Measurements from ENCODE around the gene C17orf58. TPM values are rescaled to one million over a fixed set of nuclear protein-coding genes. Genes with fewer than 3 reads are reported as not detected.

C17orf58 gene
- polyA plus RNA-seq, 1 of the 3 experiments (the other 2 are of a cell fraction): 21.2 TPM

GRCh38 chr17:68034452-68034776 is 38.1 kb upstream of the C17orf58 start:
- Histone ChIP-seq H3K4me3 (ENCODE audit: low read depth in 2 of 2, low read length in 1 of 2) (no peak overlapping the region), H3K27me3 (ENCODE audit: insufficient read depth) (no peaks in the 10 kb centered on the region), H3K9me2 (no peaks in the 10 kb centered on the region), H3K9ac (no peak overlapping the region), H3K79me2 (ENCODE audit: insufficient read depth) (peaks cover 39% of the 10 kb centered on the region), H2AFZ (ENCODE audit: low read depth) (peak overlapping the region; percentile 79), H3K4me1 (ENCODE audit: control insufficient read depth in 1 of 2, insufficient read depth in 2 of 2, low read depth in 1 of 2, low read length in 1 of 2) (peaks cover 2 to 8% of the 10 kb centered on the region in 2 experiments; a peak in 3 of 4 replicates), H3F3A (replicated peaks; ENCODE audit: insufficient read depth) (no peaks in the 10 kb centered on the region), H4K20me1 (ENCODE audit: insufficient read depth) (peaks cover 19% of the 10 kb centered on the region; the same call in 1 of the 2 replicates), H3K9me3 (no peaks in the 10 kb centered on the region), H3K27ac (ENCODE audit: low read depth in 2 of 2, low read length in 1 of 2) (peak overlapping the region; percentile 16 to 48; a peak in 3 of 4 replicates), H3K4me2 (peak overlapping the region; percentile 63; the same call in 1 of the 2 replicates), H3K36me3 (replicated peaks in 1 of 2; ENCODE audit: control insufficient read depth in 1 of 2, insufficient read depth in 2 of 2, low read length in 1 of 2) (peaks cover 13 to 22% of the 10 kb centered on the region in 2 experiments)
- no peak for DNase-seq
- ChIA-PET CTCF (no interaction called here), POLR2A (no interaction called here)
- WGBS (ENCODE audit: low lambda C conversion rate): 80% methylated on average over 1 of the region's 1 CpG
- TF ChIP-seq ELF1 (IDR thresholded peaks at IDR 0.05) (no peak), NRF1 (IDR thresholded peaks at IDR 0.05; ENCODE audit: low read depth, low read length) (no peak), FOSL2 (IDR thresholded peaks at IDR 0.05; ENCODE audit: borderline replicate concordance, low read depth) (no peak), IRF3 (IDR thresholded peaks at IDR 0.05; ENCODE audit: low read depth, low read length) (no peak), EP300 (IDR thresholded peaks at IDR 0.05; ENCODE audit: borderline replicate concordance in 1 of 2, low read depth in 1 of 2, low read length in 1 of 2) (no peak), GATA2 (CRISPR knock-in tag; IDR thresholded peaks at IDR 0.05) (no peak), FOXM1 (IDR thresholded peaks at IDR 0.05; ENCODE audit: low read depth) (no peak), YY1 (IDR thresholded peaks at IDR 0.05; ENCODE audit: low read depth) (no peak), JUND (IDR thresholded peaks at IDR 0.05) (no peak), RFX5 (IDR thresholded peaks at IDR 0.05; ENCODE audit: low read length) (no peak), USF2 (IDR thresholded peaks at IDR 0.05; ENCODE audit: borderline replicate concordance, low read depth, low read length) (no peak), RXRA (IDR thresholded peaks at IDR 0.05; ENCODE audit: borderline replicate concordance, low read depth) (no peak), FOXJ3 (CRISPR knock-in tag; IDR thresholded peaks at IDR 0.05) (no peak), TAF1 (IDR thresholded peaks at IDR 0.05; ENCODE audit: borderline replicate concordance, low read depth, low read length) (no peak), NFIC (IDR thresholded peaks at IDR 0.05; ENCODE audit: borderline replicate concordance) (no peak), SIN3A (IDR thresholded peaks at IDR 0.05; ENCODE audit: borderline replicate concordance, low read depth, low read length) (no peak)

- H3K27me3 ChIP-seq (ENCODE audit: insufficient read depth): no peaks in the 10 kb centered on the region
- peaks cover 19% of the 10 kb centered on the region; the same call in 1 of the 2 replicates for H4K20me1 ChIP-seq (ENCODE audit: insufficient read depth)
- no peaks in the 10 kb centered on the region for H3F3A ChIP-seq (replicated peaks; ENCODE audit: insufficient read depth)
- peaks cover 33% of the 10 kb centered on the region for H3K79me2 ChIP-seq (ENCODE audit: insufficient read depth)
- H2AFZ ChIP-seq (ENCODE audit: low read depth): peak overlapping the region; percentile 79
- H3K9ac ChIP-seq: no peak overlapping the region
- H3K36me3 ChIP-seq (replicated peaks in 1 of 2; ENCODE audit: control insufficient read depth in 1 of 2, insufficient read depth in 2 of 2, low read length in 1 of 2): peaks cover 13 to 17% of the 10 kb centered on the region in 2 experiments
- peak overlapping the region; percentile 63; the same call in 1 of the 2 replicates for H3K4me2 ChIP-seq
- TF ChIP-seq IRF3 (IDR thresholded peaks at IDR 0.05; ENCODE audit: low read depth, low read length) (no peak), RFX5 (IDR thresholded peaks at IDR 0.05; ENCODE audit: low read length) (0 out of 2 replicates have a peak, but pooled peaks have one; percentile 35), USF1 (IDR thresholded peaks at IDR 0.05; ENCODE audit: borderline replicate concordance, low read depth) (peak; percentile 80; the same call in 1 of the 2 replicates)
- POLR2A ChIA-PET: no interaction called here
- no peaks in the 10 kb centered on the region for H3K9me3 ChIP-seq
- 72% methylated on average over 7 of the region's 7 CpGs for WGBS (ENCODE audit: low lambda C conversion rate)
- H3K27ac ChIP-seq (ENCODE audit: low read depth in 2 of 2, low read length in 1 of 2): peak overlapping the region; percentile 16 to 48; a peak in 2 of 4 replicates
- peaks cover 2 to 8% of the 10 kb centered on the region in 2 experiments; a peak in 3 of 4 replicates for H3K4me1 ChIP-seq (ENCODE audit: control insufficient read depth in 1 of 2, insufficient read depth in 2 of 2, low read depth in 1 of 2, low read length in 1 of 2)
- CTCF ChIA-PET: no interaction called here
- no peak overlapping the region for H3K4me3 ChIP-seq (ENCODE audit: low read depth in 2 of 2, low read length in 1 of 2)
- no peaks in the 10 kb centered on the region for H3K9me2 ChIP-seq
- DNase-seq: peak; percentile 51
These were observed 37.6 kb upstream of the C17orf58 start for GRCh38 chr17:68033636-68034451.
